DOHH2 (cell line): ENCODE measurements around the gene MBIP.

Experiments used
- CTCF ChIP-seq: fragments of 200-600 bp; sonication (generic); IDR thresholded peaks from one replicate; pipeline ENCODE4 v1.5.1; 2014; ENCODE audit warnings: antibody characterized with exemption, mild to moderate bottlenecking, low read depth, low read length; ENCODE audit not compliant: poor library complexity, severe bottlenecking
- EZH2phosphoT487 ChIP-seq: fragments of 200-600 bp; sonication (generic); IDR thresholded peaks from 2 replicates; pipeline ENCODE4 v1.6.1; 2017; ENCODE audit warnings: borderline replicate concordance, mild to moderate bottlenecking, antibody characterized with exemption, low read length, moderate library complexity, mixed read lengths

DNA sequence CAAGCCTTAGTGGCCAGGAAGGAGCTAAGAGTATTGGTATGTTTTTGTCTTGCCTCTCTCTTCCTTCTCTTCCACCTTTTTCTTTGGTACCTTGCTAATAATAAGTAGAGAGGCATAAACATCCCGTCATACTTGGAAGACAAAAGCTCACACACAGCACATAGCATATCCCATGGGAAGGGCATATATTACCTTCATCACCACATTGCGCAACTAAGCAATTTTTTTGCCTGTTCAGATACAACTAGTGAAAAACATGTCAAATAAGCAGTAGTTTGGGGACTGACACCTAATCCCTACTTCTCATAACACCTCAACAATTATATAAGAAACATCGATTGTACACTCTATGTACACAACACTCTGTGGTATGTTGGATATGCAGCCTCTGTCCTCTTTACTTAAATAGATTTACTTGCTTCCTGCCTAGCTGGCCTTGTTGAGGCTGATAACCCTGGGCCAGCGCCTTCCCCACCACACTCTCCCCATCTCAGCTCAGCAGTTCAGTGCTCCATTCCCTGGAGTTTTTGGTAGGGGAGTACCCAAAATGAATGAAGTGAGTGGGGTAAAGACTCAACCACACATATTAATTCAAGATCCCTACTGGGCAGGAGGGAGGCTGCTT, 35.4 kb downstream of the MBIP start:
- no peak for TF ChIP-seq CTCF
- TF ChIP-seq EZH2phosphoT487, result no peak
